Gastrocnemius medialis (tissue), 4 donors: Measurements from ENCODE around the gene TLE1. TPM values are rescaled to one million over a fixed set of nuclear protein-coding genes. Genes with fewer than 3 reads are reported as not detected.

Experiments used
- ATAC-seq, 2 donors: fragments of 150-250 bp; one replicate each; pipeline ENCODE4 v1.9.1; 2016
- DNase-seq, 2 donors: peaks; one replicate each; pipeline ENCODE4 v3.0.0-alpha.2; 2019
- H3K27ac ChIP-seq, 4 donors: fragments of 200-600 bp; sonication (generic); 1 replicate in 1 of 4; 2 replicates in 3 of 4; pipeline ENCODE4 v1.5.1; 2016 to 2018; ENCODE audit warnings: mild to moderate bottlenecking in 2 of 4, moderate library complexity in 1 of 4
- H3K27me3 ChIP-seq, 3 donors: fragments of 200-600 bp; sonication (generic) in 2 of 3; 1 replicate in 1 of 3; 2 replicates in 2 of 3; pipeline versions ENCODE4 v1.5.1 to v1.6.0; 2016 to 2019; ENCODE audit warnings: mild to moderate bottlenecking in 1 of 3, moderate library complexity in 1 of 3
- H3K36me3 ChIP-seq, 2 donors: fragments of 200-600 bp; sonication (generic) in 1 of 2; one replicate each; pipeline ENCODE4 v1.5.1; 2017 to 2018
- H3K4me1 ChIP-seq, 2 donors: fragments of 200-600 bp; sonication (generic) in 1 of 2; one replicate each; pipeline ENCODE4 v1.5.1; 2016 to 2017; ENCODE audit warnings: mild to moderate bottlenecking in 2 of 2
- H3K4me3 ChIP-seq, 4 donors: fragments of 200-600 bp; sonication (generic) in 3 of 4; 1 replicate in 1 of 4; 2 replicates in 3 of 4; pipeline ENCODE4 v1.5.1; 2016 to 2019; ENCODE audit warnings: mild to moderate bottlenecking in 2 of 4
- H3K9me3 ChIP-seq, 3 donors: fragments of 200-600 bp; sonication (generic) in 2 of 3; 1 replicate in 1 of 3; 2 replicates in 2 of 3; pipeline ENCODE4 v1.5.1; 2016 to 2019
- CTCF ChIP-seq, 5 experiments: fragments of 450-650 bp in 3 of 5; fragments of 200-600 bp in 2 of 5; sonication (generic) in 2 of 5; IDR thresholded peaks in 4 of 5; conservative IDR thresholded peaks in 1 of 5; 1 replicate in 4 of 5; 2 replicates in 1 of 5; pipeline ENCODE4 v1.5.1; 2016 to 2019; ENCODE audit warnings: antibody characterized with exemption in 5 of 5, mild to moderate bottlenecking in 3 of 5, moderate library complexity in 3 of 5
- POLR2A ChIP-seq, 2 donors: fragments of 450-650 bp; IDR thresholded peaks; one replicate each; pipeline ENCODE4 v1.6.1; 2017; ENCODE audit warnings: antibody characterized with exemption in 2 of 2, mild to moderate bottlenecking in 2 of 2, moderate library complexity in 2 of 2
- in situ Hi-C, 4 donors: fragments of 200-750 bp; cut with MboI; loops; one replicate each; pipeline versions ENCODE4 v1.15.0 to v1.8.0; 2017; ENCODE audit warnings: low sequenced_read_pairs in 4 of 4
- intact Hi-C: fragments of 100-400 bp; cut with DNase I; formaldehyde crosslinking; loops from one replicate; pipeline ENCODE4 v1.15.1; 2023; ENCODE audit warnings: low total_unique reads
- total RNA-seq, 4 donors: library from RNA; depleted of rRNA; stranded (reverse); fragments of >200 nt; gene quantifications; one replicate each; pipeline versions ENCODE4 v1.1.0 to v1.2.3, GENCODE V29; 2016

The TLE1 gene
- total RNA-seq, 4 donors from 2014 or later, result 32.0 to 159 (median 55.4) TPM

- Histone ChIP-seq H3K27me3 (no peaks in the 10 kb centered on the region), H3K4me3 (no peak overlapping the region), H3K27ac (peak overlapping the region; percentile 58 to 67 (median 62)), H3K9me3 (no peaks in the 10 kb centered on the region), H3K36me3 (no peaks in the 10 kb centered on the region), H3K4me1 (peaks cover 54 to 73% of the 10 kb centered on the region in 2 donors)
- peak in 1 of 2 donors; percentile 38 for DNase-seq
- peak; percentile 76 to 80 for ATAC-seq
- TF ChIP-seq CTCF (IDR thresholded peaks at IDR 0.05 in 4 of 5, conservative IDR thresholded peaks at IDR 0.05 in 1 of 5) (no peak), POLR2A (IDR thresholded peaks at IDR 0.05) (peak in 1 of 2 donors; percentile 16)
- in situ Hi-C loops (no loop called here), intact Hi-C loops (no loop called here)
Measured at GRCh38 chr9:81664638-81665222, 24.6 kb downstream of the TLE1 start.

GRCh38 chr9:81661339-81661738, 28.0 kb downstream of the TLE1 start:
- Histone ChIP-seq H3K9me3 (no peaks in the 10 kb centered on the region), H3K4me1 (peaks cover 41 to 62% of the 10 kb centered on the region in 2 donors), H3K27me3 (no peaks in the 10 kb centered on the region), H3K27ac (no peak overlapping the region), H3K4me3 (no peak overlapping the region), H3K36me3 (no peaks in the 10 kb centered on the region)
- intact Hi-C loops (no loop called here), in situ Hi-C loops (no loop called here)
- DNase-seq (no peak), ATAC-seq (no peak)
- TF ChIP-seq POLR2A (IDR thresholded peaks at IDR 0.05) (no peak), CTCF (IDR thresholded peaks at IDR 0.05 in 4 of 5, conservative IDR thresholded peaks at IDR 0.05 in 1 of 5) (no peak)

- DNase-seq, result no peak
- H3K27me3 ChIP-seq, result no peaks in the 10 kb centered on the region
- no peak overlapping the region for H3K4me3 ChIP-seq
- H3K9me3 ChIP-seq, result no peaks in the 10 kb centered on the region
- no peak for ATAC-seq
- H3K4me1 ChIP-seq, result peaks cover 39 to 75% of the 10 kb centered on the region in 2 donors
- intact Hi-C loops, result no loop called here
- no peaks in the 10 kb centered on the region for H3K36me3 ChIP-seq
- TF ChIP-seq POLR2A (IDR thresholded peaks at IDR 0.05) (no peak), CTCF (IDR thresholded peaks at IDR 0.05 in 4 of 5, conservative IDR thresholded peaks at IDR 0.05 in 1 of 5) (no peak)
- H3K27ac ChIP-seq, result no peak overlapping the region
- in situ Hi-C loops, result no loop called here
Measured at GRCh38 chr9:81656871-81657337, 32.4 kb downstream of the TLE1 start.

GRCh38 chr9:81656004-81656403, 33.3 kb downstream of the TLE1 start:
- intact Hi-C loops, result no loop called here
- no peak overlapping the region for H3K4me3 ChIP-seq
- no peaks in the 10 kb centered on the region for H3K27me3 ChIP-seq
- in situ Hi-C loops, result no loop called here
- peak in 1 of 2 donors; percentile 49 for DNase-seq
- peaks cover 33 to 67% of the 10 kb centered on the region in 2 donors for H3K4me1 ChIP-seq
- peak overlapping the region in 1 of 4 donors; percentile 19 for H3K27ac ChIP-seq
- H3K36me3 ChIP-seq, result no peaks in the 10 kb centered on the region
- no peaks in the 10 kb centered on the region for H3K9me3 ChIP-seq
- TF ChIP-seq POLR2A (IDR thresholded peaks at IDR 0.05), result no peak
- TF ChIP-seq CTCF (IDR thresholded peaks at IDR 0.05 in 4 of 5, conservative IDR thresholded peaks at IDR 0.05 in 1 of 5), result no peak
- ATAC-seq, result peak in 1 of 2 donors; percentile 90
